ENCODE data around the gene HSD17B4. TPM values are rescaled to one million over a fixed set of nuclear protein-coding genes. Genes with fewer than 3 reads are reported as not detected.
"Not testable (repeated sequence)": the region's sequence is repeated elsewhere in the genome, so short reads cannot be mapped to it uniquely, and the experiment has no call there.

HSD17B4 gene
- total RNA-seq, 1 donor: 130 TPM

GRCh38 chr5:119483155-119483554 is 30.9 kb downstream of the HSD17B4 start:
- no peak for TF ChIP-seq CTCF (IDR thresholded peaks at IDR 0.05; ENCODE audit: extremely low read depth, low read depth, low read length)
- Histone ChIP-seq H3K9me3 (ENCODE audit: low read depth, low read length) (no peaks in the 10 kb centered on the region), H3K27me3 (ENCODE audit: insufficient read depth, low read length) (no peaks in the 10 kb centered on the region), H3K27ac (ENCODE audit: low read depth, low read length) (no peak overlapping the region), H3K4me2 (ENCODE audit: insufficient read depth, low read length) (no peak overlapping the region), H3K4me3 (ENCODE audit: insufficient read depth, low read length) (no peak overlapping the region), H4K20me1 (ENCODE audit: insufficient read depth, low read length) (no peaks in the 10 kb centered on the region), H3K79me2 (ENCODE audit: insufficient read depth, low read length) (peaks cover 2% of the 10 kb centered on the region), H2AFZ (ENCODE audit: low read length) (no peak overlapping the region), H3K4me1 (ENCODE audit: insufficient read depth, low read length) (no peaks in the 10 kb centered on the region), H3K36me3 (ENCODE audit: insufficient read depth, low read length) (peaks cover 9% of the 10 kb centered on the region)
- no peak for DNase-seq (ENCODE audit: insufficient read length, low spot score, missing footprints)

- TF ChIP-seq CTCF (IDR thresholded peaks at IDR 0.05; ENCODE audit: extremely low read depth, low read depth, low read length): no peak
- Histone ChIP-seq H2AFZ (ENCODE audit: low read length) (no peak overlapping the region), H4K20me1 (ENCODE audit: insufficient read depth, low read length) (no peaks in the 10 kb centered on the region), H3K4me2 (ENCODE audit: insufficient read depth, low read length) (no peak overlapping the region), H3K79me2 (ENCODE audit: insufficient read depth, low read length) (peaks cover 2% of the 10 kb centered on the region), H3K4me3 (ENCODE audit: insufficient read depth, low read length) (no peak overlapping the region), H3K27me3 (ENCODE audit: insufficient read depth, low read length) (no peaks in the 10 kb centered on the region), H3K9me3 (ENCODE audit: low read depth, low read length) (no peaks in the 10 kb centered on the region), H3K36me3 (ENCODE audit: insufficient read depth, low read length) (no peaks in the 10 kb centered on the region), H3K4me1 (ENCODE audit: insufficient read depth, low read length) (no peaks in the 10 kb centered on the region), H3K27ac (ENCODE audit: low read depth, low read length) (no peak overlapping the region)
- no peak for DNase-seq (ENCODE audit: insufficient read length, low spot score, missing footprints)
Measured at GRCh38 chr5:119484884-119485283, 32.6 kb downstream of the HSD17B4 start.

GRCh38 chr5:119501671-119502179 is 49.4 kb downstream of the HSD17B4 start:
- H4K20me1 ChIP-seq (ENCODE audit: insufficient read depth, low read length): no peaks in the 10 kb centered on the region
- no peaks in the 10 kb centered on the region for H3K27me3 ChIP-seq (ENCODE audit: insufficient read depth, low read length)
- H3K4me1 ChIP-seq (ENCODE audit: insufficient read depth, low read length): no peaks in the 10 kb centered on the region
- H2AFZ ChIP-seq (ENCODE audit: low read length): no peak overlapping the region
- no peak overlapping the region for H3K4me2 ChIP-seq (ENCODE audit: insufficient read depth, low read length)
- TF ChIP-seq CTCF (IDR thresholded peaks at IDR 0.05; ENCODE audit: extremely low read depth, low read depth, low read length): no peak
- DNase-seq (ENCODE audit: insufficient read length, low spot score, missing footprints): no peak
- H3K4me3 ChIP-seq (ENCODE audit: insufficient read depth, low read length): no peak overlapping the region
- no peak overlapping the region for H3K27ac ChIP-seq (ENCODE audit: low read depth, low read length)
- no peaks in the 10 kb centered on the region for H3K36me3 ChIP-seq (ENCODE audit: insufficient read depth, low read length)
- no peaks in the 10 kb centered on the region for H3K79me2 ChIP-seq (ENCODE audit: insufficient read depth, low read length)
- no peaks in the 10 kb centered on the region for H3K9me3 ChIP-seq (ENCODE audit: low read depth, low read length)

- DNase-seq (ENCODE audit: insufficient read length, low spot score, missing footprints); H3K9me3 ChIP-seq (ENCODE audit: low read depth, low read length); H2AFZ ChIP-seq (ENCODE audit: low read length); H3K4me2 ChIP-seq (ENCODE audit: insufficient read depth, low read length); H4K20me1 ChIP-seq (ENCODE audit: insufficient read depth, low read length); H3K79me2 ChIP-seq (ENCODE audit: insufficient read depth, low read length); H3K4me3 ChIP-seq (ENCODE audit: insufficient read depth, low read length); H3K27me3 ChIP-seq (ENCODE audit: insufficient read depth, low read length); H3K36me3 ChIP-seq (ENCODE audit: insufficient read depth, low read length); H3K27ac ChIP-seq (ENCODE audit: low read depth, low read length); H3K4me1 ChIP-seq (ENCODE audit: insufficient read depth, low read length): not testable (repeated sequence)
Measured at GRCh38 chr5:119503939-119504338, 51.6 kb downstream of the HSD17B4 start.
